Activated B cell treated with CpG ODN at 0.5 μM for 24 hours (primary cell): ENCODE data around the gene PRKCQ. TPM values are rescaled to one million over a fixed set of nuclear protein-coding genes. Genes with fewer than 3 reads are reported as not detected.

Experiments used
- ATAC-seq: fragments of 200-7000 bp; cut with Tn5 transposase; one replicate; pipeline ENCODE4 v1.10.0; 2021; ENCODE audit warnings: low read depth, mild to moderate bottlenecking, moderate library complexity
- CTCF ChIA-PET: fragments of 350-600 bp; sonication (Branson Sonifier 250); formaldehyde crosslinking; loops from one replicate; lab custom pipeline; 2021; ENCODE audit warnings: antibody characterized with exemption; lab: Charles Lee
- POLR2A ChIA-PET: fragments of 350-600 bp; sonication (Branson Sonifier 250); formaldehyde crosslinking; loops from one replicate; lab custom pipeline; 2021; ENCODE audit warnings: antibody characterized with exemption; lab: Charles Lee
- DNase-seq: peaks from one replicate; pipeline ENCODE4 v3.0.0; 2022
- H3K27ac Mint-ChIP-seq: one replicate; pipeline ENCODE4 v1.8.0; 2020; ENCODE audit warnings: mixed read lengths
- H3K27me3 Mint-ChIP-seq: one replicate; pipeline ENCODE4 v1.8.0; 2021; ENCODE audit warnings: mixed read lengths
- H3K36me3 Mint-ChIP-seq: one replicate; pipeline ENCODE4 v1.8.0; 2021; ENCODE audit warnings: low read depth, mixed read lengths
- H3K4me1 Mint-ChIP-seq: one replicate; pipeline ENCODE4 v1.8.0; 2021; ENCODE audit warnings: mixed read lengths
- H3K4me3 Mint-ChIP-seq: one replicate; pipeline ENCODE4 v1.8.0; 2020; ENCODE audit warnings: mild to moderate bottlenecking, mixed read lengths
- H3K9me3 Mint-ChIP-seq: one replicate; pipeline ENCODE4 v1.8.0; 2020; ENCODE audit warnings: mixed read lengths
- CTCF ChIP-seq: fragments of 200-600 bp; IDR thresholded peaks from one replicate; pipeline ENCODE4 v1.8.0; 2022; ENCODE audit warnings: antibody characterized with exemption, mild to moderate bottlenecking
- intact Hi-C: fragments of 100-400 bp; cut with micrococcal nuclease; formaldehyde crosslinking; loops from one replicate; pipeline ENCODE4 v1.15.1; 2024
- total RNA-seq: library from RNA; stranded (reverse); gene quantifications from 2 replicates; pipeline ENCODE4 v1.2.3, GENCODE V29; 2022

Gene PRKCQ
- total RNA-seq, 1 donor from 2014 or later, result 0.11 TPM

- H3K27me3 Mint-ChIP-seq, result peaks cover 3% of the 10 kb centered on the region
- POLR2A ChIA-PET, result no interaction called here
Observed at GRCh38 chr10:6619660-6620059, 39.6 kb upstream of the PRKCQ start.

GRCh38 chr10:6618340-6618739, 38.3 kb upstream of the PRKCQ start:
- TF ChIP-seq CTCF, result no peak
- no peak overlapping the region for H3K4me3 Mint-ChIP-seq
- DNase-seq, result no peak
- H3K27ac Mint-ChIP-seq, result no peak overlapping the region
- no peak for ATAC-seq
- ChIA-PET POLR2A (no interaction called here), CTCF (no interaction called here)
- peaks cover 3% of the 10 kb centered on the region for H3K27me3 Mint-ChIP-seq
- no peaks in the 10 kb centered on the region for H3K36me3 Mint-ChIP-seq
- H3K4me1 Mint-ChIP-seq, result no peaks in the 10 kb centered on the region
- intact Hi-C loops, result no loop called here
- H3K9me3 Mint-ChIP-seq, result no peaks in the 10 kb centered on the region

More at GRCh38 chr10:6619660-6620059, 39.6 kb upstream of the PRKCQ start:
- intact Hi-C loops, result no loop called here
- TF ChIP-seq CTCF, result no peak
- H3K27ac Mint-ChIP-seq, result no peak overlapping the region
- H3K4me1 Mint-ChIP-seq, result no peaks in the 10 kb centered on the region
- DNase-seq, result no peak
- H3K4me3 Mint-ChIP-seq, result no peak overlapping the region
- CTCF ChIA-PET, result no interaction called here
- no peaks in the 10 kb centered on the region for H3K9me3 Mint-ChIP-seq
- ATAC-seq, result no peak
- H3K36me3 Mint-ChIP-seq, result no peaks in the 10 kb centered on the region

- H3K36me3 Mint-ChIP-seq, result no peaks in the 10 kb centered on the region
- no peak for DNase-seq
- no peaks in the 10 kb centered on the region for H3K4me1 Mint-ChIP-seq
- H3K9me3 Mint-ChIP-seq, result no peaks in the 10 kb centered on the region
- H3K27ac Mint-ChIP-seq, result no peak overlapping the region
- intact Hi-C loops, result no loop called here
- ATAC-seq, result no peak
- POLR2A ChIA-PET, result no interaction called here
- no peak for TF ChIP-seq CTCF
- no peak overlapping the region for H3K4me3 Mint-ChIP-seq
- H3K27me3 Mint-ChIP-seq, result peaks cover 4% of the 10 kb centered on the region
- CTCF ChIA-PET, result no interaction called here
Observed at GRCh38 chr10:6617309-6618076, 37.4 kb upstream of the PRKCQ start.

- DNase-seq (no peak), ATAC-seq (no peak)
- H3K27ac Mint-ChIP-seq, result no peak overlapping the region
- POLR2A ChIA-PET, result no interaction called here
- CTCF ChIA-PET, result no interaction called here
- no peaks in the 10 kb centered on the region for H3K36me3 Mint-ChIP-seq
- H3K9me3 Mint-ChIP-seq, result no peaks in the 10 kb centered on the region
- no peak for TF ChIP-seq CTCF
- no peaks in the 10 kb centered on the region for H3K4me1 Mint-ChIP-seq
- peaks cover 4% of the 10 kb centered on the region for H3K27me3 Mint-ChIP-seq
- H3K4me3 Mint-ChIP-seq, result no peak overlapping the region
- intact Hi-C loops, result no loop called here
Observed at GRCh38 chr10:6615971-6616370, 35.9 kb upstream of the PRKCQ start.

- Mint-ChIP-seq H3K4me1 (peaks cover 3% of the 10 kb centered on the region), H3K27ac (no peak overlapping the region), H3K36me3 (no peaks in the 10 kb centered on the region), H3K27me3 (peaks cover 4% of the 10 kb centered on the region), H3K9me3 (no peaks in the 10 kb centered on the region), H3K4me3 (no peak overlapping the region)
- no peak for DNase-seq
- CTCF ChIA-PET, result no interaction called here
- TF ChIP-seq CTCF, result no peak
- POLR2A ChIA-PET, result no interaction called here
- intact Hi-C loops, result no loop called here
- no peak for ATAC-seq
Observed at GRCh38 chr10:6612371-6612770, 32.3 kb upstream of the PRKCQ start.
